HG02763 (cell line): Measurements from ENCODE around the gene QRFP.

ENCODE experiments used
- ATAC-seq: cut with Tn5 transposase; IDR thresholded peaks from one replicate; pipeline ENCODE4 v1.9.1; 2021; ENCODE audit warnings: mild to moderate bottlenecking, moderate library complexity; ENCODE audit not compliant: unreplicated experiment

Gene QRFP

DNA sequence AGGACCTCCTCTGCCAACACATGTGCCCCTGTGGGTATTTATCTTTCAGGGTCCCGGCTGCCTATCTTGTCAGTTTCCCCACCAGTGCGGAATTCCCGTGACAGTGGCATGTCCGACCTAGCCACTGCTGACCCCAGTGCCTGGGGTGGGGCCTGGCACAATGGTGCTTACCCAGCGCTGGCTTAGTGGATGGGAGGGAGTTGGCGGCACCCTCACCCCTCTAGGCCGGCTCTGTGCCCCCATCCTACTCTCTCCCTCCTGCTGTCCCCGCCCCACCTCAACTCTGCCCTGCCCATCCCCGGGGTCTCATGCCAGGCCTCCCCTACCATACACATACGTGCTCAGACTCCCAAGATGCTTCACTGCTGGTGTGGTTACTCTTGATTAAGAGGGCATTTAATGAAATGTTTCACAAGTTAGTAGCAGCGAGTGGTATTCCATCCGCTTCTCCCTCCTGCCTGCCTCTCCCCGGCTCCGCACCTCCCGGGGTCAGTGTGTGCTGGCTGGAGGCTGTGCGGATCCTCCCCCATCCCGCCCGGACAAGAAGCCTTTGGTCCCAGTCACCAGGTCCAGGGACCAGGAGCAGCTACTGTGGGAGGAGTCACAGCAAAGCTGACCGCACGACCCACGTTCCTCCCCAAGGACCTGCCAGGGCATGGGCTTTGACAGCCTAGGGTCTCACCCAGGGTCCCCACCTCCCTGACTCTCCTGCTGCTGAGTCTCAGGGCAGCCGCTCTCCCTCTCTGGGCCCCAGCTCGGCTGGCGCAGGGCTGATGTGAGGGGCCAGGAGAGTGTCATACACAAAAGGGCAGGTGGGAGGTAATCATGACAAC, 9.5 kb upstream of the QRFP start:
- ATAC-seq, result no peak

DNA sequence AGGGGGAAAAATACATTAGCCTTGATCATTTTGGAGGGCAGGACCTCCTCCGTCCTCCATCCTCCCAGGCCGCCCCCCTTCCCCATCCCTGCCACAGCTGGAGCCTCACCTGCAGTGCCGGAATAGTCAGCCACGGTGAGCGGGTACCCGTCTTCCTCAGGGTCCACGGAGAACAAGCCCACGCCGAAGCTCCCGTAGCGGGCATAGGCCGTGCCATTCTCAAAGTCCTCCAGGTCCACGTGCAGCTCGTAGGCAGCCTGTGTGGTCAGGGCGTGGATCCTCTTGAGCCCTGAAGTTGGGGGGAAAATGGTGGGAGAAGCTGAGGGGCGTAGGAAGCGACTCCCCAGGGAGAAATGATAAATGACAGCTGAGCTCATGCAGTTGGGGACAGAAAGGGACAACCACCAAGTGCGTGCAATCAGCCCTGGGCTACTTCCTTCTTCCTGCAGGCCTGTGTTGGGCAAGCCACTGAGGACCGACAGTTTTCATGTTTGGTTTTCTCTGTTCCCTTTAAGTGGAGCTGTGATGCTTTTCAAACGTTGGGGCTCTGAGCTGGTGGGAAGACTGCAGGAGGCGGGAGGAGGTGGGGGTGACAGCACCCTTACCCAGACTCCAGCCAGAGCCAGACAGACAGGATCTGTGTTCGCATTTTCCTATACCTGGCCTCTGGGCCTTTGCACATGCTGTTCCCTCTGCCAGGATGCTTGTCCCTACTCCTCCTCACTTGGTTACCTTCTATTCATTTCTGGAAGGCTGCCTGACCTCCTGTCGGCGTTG, 8.7 kb upstream of the QRFP start:
- ATAC-seq, result no peak

DNA sequence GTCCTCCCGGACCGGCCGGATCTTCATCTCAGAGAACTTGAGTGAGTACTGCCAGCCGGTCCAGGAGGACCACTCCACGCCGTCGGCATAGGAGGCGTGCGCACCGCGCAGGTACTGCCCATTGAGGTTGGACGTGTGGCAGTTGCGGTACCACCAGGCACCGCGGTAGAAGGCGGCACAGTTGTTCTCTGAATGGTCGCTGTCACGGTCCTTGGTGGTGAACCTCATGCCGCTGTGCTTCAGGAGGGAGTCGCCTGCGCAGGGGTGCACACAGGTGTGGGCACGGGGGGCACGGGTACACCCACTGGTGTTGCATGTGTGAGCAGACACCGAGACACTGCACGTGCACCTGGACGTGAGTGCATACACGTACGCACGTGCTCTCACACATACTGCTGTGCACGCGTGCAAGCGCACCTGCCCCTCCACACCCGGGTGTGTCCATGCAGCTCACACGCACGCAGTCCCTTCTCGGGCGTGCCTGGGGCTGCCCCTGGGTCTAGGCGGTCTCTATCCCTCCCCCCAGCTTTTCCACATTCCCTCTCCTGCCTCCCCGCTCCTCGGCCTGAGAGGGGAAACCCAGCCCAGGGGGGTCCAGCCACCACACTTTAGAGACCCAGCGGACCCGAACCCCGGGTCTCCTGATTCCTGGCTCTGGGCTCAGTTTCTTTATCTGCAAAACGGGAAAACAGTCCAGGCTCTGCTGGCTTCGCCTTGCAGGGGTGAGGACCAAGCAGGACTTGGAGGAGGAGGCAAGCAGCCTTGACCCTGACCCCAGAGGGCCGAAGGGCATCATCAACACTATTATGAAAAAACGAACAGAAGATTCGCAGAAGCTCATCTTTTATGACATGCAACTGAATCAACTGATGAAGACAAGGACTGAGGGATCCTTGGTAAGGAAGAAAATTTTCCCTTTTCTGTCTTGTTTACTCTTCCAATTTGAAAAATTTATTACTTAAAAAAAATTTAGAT, 7.7 kb upstream of the QRFP start:
- no peak for ATAC-seq

DNA sequence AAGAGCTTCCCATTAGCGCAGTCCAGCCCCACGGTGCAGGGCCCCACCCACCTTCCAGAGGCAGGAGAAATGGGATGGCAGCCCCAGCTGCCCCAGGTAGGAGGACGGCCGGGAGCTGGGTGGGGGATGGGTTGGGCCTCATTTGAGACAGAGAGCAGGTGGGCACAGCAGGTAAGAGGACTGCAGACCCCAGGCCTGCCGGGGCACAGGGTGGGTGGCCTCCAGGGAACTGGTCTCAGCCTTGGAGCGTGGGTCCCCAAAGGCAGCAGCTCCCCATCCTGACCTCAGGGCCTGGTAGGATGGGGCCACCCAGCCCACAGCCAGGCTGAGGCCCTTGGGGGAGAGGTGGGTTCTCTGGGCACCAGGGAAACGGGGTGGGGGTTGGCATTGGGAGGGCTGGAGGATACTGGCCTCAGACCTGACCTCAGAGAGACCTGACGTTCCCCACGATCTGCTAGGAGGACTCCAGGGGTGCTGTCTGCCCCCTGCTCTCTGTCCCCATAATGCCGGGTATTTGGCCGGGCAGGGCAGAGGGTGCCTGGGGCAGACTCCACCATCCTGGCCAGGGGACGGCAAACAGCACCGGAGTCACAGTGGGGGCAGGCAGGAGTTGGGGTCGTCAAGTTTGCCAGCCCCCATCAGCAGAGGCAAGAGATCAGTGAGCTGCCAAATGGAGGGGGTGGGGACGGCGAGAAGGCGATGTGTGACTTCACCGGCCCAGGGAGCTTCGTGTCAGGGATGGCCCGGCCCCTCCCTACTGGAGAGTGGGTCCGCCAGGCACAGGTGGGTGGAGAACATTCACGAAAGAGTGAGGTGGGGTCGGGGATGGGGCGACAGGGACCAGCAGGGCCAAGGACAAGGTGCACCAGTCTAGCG, 6.8 kb upstream of the QRFP start:
- no peak for ATAC-seq

DNA sequence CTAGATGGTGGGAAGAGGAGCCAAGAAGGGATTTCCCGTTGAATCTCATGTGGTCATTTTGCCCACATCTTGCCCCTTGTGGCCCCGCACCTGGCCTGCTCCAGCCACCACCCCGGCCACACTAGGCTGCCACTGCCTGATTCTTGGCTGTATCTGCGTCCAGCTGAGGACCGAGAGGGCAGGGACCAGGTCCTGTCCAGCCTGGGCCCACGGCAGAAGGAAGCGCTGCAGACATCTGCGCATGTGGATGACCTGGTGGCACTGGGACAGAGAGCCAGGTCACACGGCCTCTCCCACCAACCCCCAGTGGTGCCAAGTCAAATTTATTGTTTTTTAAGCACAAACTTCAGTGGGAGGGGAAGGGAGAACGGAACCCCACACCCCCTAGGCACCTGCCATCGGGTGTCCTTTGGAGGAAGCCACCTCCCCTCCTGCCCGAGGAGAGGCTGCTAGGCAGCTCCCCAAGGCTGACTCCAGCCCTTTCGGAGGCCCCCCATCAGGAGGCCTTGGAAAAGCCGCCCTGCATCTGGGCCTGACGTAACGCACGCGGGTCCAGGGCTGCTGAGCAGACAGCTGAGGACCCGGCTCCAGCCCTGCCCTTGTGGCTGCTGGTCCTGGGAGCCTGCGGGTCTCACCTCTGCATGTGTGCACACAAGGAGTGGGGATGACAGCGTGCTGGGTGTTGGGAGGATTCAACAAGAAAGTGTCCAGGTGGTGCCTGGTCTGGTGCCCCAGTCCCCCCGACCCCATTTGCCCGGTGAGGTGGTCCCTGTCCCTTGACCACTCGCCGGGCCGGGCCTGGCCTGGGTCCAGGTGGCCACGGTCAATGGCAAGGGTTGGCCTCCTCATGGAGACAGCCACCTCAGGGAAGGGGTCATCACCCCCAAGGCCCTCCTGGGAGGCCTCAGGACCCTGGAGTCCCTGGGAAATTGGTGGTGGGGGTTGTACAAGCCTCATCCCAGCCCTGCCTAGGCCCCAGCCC, 5.9 kb upstream of the QRFP start:
- ATAC-seq, result no peak

- no peak for ATAC-seq
Measured at GRCh38 chr9:130901498-130902203, 5.0 kb upstream of the QRFP start.

- ATAC-seq, result no peak
Measured at GRCh38 chr9:130900701-130901497, 4.3 kb upstream of the QRFP start.

DNA sequence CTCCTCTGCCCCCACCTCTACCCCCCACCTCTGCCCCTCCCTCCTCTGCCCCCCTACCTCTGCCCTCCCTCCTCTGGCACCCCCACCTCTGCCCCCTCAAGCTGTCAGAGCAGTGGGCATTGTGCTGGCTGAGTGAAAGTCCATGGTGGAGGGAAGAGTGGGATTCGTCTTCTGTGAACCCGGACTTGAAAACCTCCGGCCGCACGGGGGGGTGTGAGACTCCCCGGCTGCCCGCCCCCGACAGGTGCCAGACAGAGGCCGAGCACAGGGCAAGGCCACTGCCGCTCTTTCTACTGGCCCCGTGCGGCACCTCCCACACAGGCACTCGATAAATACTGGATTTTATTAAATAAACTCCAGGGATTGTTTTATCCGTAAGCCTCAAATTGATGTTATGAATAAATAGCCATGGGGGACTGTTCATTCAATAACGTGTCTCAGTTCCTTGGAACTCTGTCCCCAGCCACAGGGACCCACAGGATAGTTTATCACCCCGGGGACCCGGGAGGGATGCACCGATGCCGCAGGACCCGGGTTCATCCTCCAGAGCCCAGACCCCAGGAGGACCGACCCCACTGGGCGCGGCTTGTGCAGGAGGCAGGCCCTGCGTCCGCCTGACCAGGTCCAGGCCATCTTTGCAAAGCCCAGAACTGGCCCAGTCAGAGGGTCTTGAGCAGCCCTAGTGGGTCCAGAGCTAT, 2.6 kb upstream of the QRFP start:
- ATAC-seq, result no peak

DNA sequence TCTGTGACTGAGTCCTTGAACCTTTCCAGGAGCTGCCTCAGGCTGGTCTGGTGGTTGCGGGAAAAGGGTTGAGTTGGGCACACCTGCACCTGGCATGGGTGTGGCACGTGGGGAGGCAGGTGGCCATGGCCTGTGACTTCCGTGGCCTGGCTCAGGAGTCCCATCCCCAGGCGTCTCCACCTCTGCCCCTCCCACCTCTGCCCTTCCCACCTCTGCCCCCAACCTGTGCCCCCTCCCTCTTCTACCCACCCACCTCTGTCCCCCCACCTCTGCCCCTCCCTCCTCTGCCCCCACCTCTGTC, 1.9 kb upstream of the QRFP start:
- ATAC-seq, result no peak

- ATAC-seq, result no peak
Measured at GRCh38 chr9:130897848-130898551, 1.4 kb upstream of the QRFP start.

DNA sequence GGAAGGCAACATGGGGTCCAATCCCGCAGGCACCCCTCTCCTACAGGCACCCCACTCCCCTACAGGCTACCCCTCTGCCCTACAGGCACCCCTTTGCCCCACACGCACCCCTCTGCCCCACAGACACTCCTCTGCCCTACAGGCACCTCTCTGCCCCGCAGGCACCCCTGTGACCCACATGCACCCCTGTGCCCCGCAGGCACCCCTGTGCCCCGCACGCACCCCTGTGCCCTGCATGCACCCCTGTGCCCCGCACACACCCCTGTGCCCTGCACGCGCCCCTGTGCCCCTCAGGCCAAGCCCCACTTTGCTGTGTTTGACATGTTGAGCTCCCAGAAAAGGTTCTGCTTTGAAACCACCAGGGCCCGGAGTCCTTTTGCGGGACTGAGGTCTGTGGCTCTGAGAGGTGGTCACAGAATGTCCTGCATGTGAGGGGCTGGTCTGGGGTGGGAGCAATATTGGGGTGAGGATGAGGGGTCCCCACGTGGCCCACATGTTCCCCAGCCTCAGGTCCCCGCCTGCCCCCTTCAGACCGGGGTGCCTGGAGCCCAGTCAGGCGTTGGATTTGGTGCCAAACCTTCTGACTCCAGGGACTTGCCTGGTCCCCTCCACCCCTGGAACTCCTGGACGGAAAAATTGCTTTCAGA, 616 bp upstream of the QRFP start:
- no peak for ATAC-seq

DNA sequence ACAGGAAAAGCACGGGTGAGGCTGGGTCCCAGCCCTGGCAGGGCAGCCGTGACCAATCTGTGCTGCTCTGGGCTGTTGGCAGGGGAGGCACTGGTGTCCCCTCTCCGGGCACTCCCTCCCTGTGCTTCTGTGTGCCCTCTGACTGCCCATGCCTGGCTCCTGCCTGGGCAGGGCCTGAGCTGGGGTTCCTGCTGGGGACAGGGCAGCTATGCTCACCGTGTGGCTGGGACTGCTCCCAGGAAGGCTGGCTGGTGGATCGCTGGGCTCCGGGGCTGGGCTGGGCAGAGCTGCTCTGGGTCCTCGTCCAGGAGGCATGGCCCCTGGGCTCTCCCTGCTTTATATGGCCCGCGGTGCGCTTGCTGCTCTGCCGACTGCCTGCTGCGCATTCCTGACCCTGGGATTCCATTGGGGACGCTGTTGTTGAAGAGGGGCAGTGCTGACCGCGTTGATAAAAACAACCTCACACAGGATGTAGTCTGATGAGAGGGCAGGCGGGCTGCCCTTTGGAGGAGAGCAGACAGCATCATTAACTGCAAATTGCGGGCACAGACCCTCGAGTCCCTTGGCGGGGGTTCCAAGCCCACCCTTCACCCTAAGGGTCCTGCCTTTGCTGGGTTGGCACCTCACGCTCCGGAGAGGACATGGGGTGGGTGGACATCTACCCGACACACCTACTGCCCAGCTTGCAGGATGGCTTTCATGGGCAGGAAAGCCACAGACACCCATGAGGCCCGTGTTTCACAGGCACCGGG, 955 bp downstream of the QRFP start:
- ATAC-seq, result no peak

DNA sequence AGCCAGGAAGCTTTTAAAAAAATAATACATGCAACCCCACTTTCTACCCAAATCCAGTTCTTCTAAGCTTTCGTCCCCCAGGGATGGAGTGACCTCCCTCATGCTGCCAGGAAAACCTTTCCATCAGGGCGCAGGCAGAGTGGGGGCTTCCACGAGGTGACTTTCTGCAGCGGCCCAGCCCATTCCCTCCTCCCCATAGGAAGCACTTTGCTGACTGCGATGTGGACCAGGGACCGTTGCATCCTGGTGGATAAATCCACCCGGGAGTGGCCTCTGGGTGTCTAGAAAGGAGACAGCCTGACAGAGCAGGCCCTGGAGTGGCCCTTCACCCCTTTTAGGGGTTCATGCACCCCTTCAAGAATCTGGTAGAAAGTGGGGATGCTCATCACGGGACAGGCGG, 1.6 kb downstream of the QRFP start:
- ATAC-seq, result no peak

- ATAC-seq, result no peak
Measured at GRCh38 chr9:130894546-130894945, 2.1 kb downstream of the QRFP start.

DNA sequence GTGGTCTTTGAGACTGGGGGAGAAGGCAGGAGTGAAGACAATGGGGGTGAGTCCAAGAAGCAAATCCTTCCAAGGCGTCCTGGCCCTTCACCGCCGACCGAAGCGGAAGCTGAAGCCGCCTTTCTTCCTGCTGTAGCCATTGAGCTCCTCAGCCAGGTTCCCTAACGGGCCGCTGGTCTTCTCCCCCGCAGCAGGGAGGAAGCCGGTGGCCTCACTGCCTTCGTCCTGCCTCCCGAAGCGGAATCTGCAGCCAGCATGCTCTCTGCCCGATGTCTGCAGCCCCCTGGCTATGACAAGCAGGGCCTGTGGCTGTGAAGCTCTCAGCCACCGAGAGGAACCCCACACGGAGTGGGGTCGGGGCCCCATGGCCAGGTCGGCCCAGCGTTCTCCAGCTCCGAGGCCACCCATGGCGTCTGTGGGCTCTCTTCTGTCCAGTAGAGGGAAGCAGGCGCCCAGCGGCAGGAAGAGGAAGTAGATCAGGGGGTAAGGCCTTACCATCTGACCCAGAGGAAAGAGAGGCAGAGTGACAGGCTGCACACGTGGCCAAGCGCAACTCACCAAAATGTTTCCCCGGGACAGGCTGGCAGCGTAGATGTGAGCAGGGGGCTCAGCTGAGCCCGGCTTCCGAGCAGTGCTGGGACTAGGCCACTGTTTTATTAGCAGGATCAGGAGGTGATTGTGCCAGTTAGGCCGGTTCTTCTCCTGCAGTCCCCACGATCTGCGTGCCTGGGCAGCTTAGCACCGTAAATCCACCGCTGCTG, 3.1 kb downstream of the QRFP start:
- no peak for ATAC-seq
